COLO668 (cell line): Measurements from ENCODE around the gene TMEM178A.
"Not testable (repeated sequence)": the region's sequence is repeated elsewhere in the genome, so short reads cannot be mapped to it uniquely, and the experiment has no call there.

Experiments
- DNase-seq: peaks from one replicate; lab custom pipeline; 2025; ENCODE audit not compliant: unreplicated experiment; lab: John Stamatoyannopoulos, UW

TMEM178A gene

DNA sequence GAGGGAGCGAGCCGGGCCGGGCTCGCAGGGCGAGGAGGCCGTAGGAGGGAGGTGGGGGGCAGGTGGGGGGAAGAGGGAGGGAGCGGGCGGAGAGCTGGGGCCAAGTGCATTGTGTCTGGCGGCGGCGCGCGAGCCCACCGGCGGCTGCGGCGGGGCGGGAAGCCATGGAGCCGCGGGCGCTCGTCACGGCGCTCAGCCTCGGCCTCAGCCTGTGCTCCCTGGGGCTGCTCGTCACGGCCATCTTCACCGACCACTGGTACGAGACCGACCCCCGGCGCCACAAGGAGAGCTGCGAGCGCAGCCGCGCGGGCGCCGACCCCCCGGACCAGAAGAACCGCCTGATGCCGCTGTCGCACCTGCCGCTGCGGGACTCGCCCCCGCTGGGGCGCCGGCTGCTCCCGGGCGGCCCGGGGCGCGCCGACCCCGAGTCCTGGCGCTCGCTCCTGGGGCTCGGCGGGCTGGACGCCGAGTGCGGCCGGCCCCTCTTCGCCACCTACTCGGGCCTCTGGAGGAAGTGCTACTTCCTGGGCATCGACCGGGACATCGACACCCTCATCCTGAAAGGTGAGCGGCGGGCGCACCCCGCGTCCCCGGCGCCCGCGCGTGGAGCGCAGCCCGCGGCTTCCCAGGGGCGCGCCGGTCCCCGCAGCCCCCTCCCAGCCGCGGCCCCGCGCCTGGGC lies at the start of gene TMEM178A:
Gene TMEM178A, plus strand, starts transcription at position 107 of the 680 bp plus-strand sequence. Its CDS starts 58 bp downstream, at position 165.
- peak; percentile 48 for DNase-seq

DNA sequence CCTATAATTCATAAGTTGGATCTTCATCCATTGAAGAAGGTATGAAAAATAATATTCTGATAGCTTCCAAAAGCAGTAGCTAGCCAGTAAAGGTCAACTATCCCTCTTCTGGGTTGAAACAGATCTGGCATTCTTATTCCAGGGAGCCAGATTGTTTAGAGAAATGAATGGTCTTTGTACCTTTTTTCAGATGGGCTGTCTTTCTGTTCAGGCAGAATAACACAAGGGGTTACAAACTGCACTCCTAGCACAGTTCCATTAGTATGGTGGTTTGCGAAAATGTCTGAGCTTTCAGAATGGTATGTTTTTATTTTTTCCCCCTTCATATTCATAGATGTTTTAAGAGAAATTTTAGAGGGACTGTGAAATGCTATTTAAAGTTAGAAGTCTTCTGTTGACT lies 47.5 kb upstream of the TMEM178A start:
- DNase-seq = no peak

DNA sequence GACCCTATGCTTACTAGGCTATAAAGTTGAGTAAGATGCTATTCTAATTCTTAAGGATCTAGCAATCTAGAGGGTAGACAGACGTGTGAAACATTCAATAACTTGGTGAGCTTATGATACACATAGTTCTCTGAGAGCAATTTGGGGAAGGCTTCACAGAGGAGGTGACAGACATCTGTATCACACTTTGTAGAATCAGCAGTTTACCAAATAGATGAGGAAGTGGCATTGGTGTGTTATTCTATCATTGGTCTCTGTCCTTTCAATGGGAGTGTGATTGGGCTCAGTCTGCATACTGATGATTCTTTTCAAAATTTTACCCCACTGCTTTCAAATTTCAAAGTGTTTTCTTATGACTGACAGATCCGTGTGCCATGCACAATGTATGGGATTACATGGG lies 47.0 kb upstream of the TMEM178A start:
- DNase-seq = no peak

DNA sequence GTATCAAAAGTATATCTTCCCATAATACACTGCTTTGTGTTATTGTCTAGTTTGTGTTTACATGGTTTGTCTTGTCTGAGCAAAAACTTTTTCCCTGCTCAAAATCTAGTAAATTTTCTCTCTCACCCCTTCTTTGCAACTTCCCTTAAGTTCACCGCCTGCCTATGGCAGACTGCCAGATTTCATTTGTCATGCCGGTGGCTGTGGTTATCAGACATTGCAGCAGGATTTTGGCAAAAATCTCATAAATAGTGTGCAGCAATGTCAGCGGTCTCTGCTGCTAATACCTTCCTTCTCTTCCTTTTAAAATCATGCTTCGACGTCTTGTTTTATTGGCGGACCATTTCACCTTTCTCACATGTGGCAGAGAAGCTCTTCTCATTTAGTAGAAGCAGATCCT lies 45.6 kb upstream of the TMEM178A start:
- no peak for DNase-seq

DNA sequence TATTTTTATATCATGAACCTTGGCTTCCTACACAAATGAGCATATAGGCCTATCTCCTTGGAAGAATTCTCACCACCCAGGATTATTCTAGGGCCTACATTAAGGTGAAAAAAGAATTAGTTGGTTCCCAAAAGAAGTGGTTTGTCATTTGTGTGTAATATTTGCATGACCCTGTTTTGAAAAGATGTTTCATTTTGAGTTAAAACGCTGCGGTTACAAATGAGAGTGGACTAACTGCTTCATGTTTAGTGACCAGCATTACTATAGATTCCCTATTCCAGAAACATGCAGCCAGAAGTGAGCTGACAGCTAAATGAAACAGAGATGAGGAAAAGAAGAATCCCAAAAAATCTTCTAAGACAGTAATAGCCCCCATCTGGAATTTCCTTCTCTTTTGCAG lies 44.1 kb upstream of the TMEM178A start:
- no peak for DNase-seq

DNA sequence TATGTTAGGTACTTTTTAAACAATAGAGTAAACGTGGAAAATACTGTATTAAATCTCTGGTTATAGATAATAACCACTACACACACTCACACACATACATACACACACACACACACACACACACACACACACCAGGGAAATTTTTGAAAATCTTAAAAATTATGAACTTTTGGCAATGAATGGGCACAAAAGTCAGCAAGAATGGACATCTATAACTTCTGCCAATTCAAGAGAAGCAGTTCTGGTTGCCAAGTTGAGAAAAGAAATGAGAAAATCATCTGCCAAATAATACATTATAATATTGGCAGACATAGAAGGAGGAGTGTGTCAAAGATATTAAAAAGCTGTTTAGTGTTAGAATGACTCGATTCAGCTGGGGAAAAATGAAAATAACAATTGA lies 42.9 kb upstream of the TMEM178A start:
- DNase-seq = no peak

DNA sequence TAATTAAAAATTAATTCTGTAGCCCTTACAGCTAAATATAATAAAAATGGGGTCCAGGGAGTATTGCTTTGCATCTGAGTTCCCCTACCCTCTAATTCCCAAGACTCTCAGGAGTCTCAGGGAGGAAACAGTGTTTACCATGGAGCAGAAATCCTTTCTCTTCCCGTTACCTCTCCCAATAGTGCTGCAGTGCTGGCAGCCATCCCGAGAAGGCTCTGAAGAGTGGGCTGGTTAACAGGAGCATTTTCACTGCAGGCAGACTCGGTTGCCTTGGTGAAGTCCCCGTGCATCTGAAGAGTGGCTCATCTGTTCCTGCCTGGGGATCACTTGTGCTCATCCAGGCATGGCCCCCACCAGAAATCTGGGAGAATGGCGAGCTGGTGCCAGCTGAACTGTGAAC lies 41.8 kb upstream of the TMEM178A start:
- no peak for DNase-seq

DNA sequence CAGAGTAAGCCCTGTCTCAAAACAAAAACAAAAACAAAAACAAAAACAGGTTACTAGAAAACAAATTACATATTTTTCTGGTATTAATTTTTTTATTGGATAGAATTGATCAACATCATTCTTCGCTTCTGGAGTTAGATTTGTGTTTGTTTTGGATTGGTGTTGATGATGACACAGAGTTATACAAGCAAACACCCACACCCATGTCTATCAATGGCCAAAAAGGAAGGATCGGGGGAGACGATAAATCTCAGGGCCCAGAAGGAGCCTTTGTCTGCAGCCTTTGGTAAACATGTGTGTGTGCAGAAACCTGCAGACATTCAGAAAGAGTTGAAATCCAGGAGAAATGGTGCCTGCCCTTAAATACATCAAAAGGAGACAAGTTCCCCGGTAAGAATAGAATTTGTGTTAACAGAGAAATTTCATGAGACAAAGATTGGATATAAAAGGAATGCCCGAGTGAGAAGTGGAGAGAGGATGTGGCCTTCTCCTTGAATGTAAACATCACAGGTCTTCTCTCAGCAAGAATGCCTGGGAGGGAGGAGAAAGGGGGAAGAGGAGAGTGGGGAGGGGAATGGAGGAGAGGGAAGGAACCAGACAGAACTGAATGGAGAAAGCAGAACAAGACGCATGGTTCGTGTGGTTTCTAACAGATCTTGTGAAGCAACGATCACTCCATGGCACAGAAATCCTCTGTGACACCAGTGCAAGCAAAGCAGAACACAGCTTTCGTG lies 40.4 kb upstream of the TMEM178A start:
- DNase-seq = no peak

DNA sequence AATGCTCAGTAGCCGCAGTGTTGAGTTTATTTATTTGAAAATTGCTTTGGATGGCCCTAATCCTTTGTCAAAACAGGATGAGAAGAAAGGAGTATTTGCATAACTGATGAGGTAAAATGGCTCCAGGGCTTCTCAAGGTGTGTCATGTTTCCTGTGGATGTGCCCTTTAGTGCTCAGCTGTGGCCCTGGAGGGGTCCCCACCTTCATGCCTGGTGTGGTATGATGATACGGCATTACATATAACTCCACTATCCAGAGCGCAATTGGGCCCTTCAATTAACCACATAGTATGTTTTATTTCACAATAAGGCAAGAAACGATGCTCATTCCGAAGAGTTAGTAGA lies 39.8 kb upstream of the TMEM178A start:
- no peak for DNase-seq

DNA sequence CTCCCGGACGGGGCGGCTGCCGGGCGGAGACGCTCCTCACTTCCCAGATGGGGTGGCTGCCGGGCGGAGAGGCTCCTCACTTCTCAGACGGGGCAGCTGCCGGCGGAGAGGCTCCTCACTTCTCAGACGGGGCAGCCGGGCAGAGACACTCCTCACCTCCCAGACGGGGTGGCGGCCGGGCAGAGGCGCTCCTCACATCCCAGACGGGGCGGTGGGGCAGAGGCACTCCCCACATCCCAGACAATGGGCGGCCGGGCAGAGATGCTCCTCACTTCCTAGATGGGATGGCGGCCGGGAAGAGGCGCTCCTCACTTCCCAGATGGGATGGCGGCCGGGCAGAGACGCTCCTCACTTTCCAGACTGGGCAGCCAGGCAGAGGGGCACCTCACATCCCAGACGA lies 37.4 kb upstream of the TMEM178A start:
- not testable (repeated sequence) for DNase-seq

DNA sequence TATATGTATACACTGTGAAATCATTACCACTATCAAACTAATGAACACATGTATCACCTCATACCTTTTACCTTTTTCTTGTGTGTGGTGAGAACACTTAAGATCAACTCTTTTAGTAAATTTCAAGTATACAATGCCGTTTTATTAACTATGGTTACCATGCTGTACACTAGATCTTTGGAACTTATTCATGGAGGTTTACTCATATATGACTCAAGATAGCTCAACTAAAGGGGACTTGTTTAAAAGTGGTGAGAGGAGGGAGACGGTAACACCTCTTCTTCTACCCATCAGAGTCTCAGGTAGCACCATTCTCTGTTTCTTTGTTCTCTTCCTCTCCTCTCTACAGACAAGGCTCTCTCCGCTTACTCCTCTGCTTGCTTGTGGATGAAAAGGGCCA lies 36.1 kb upstream of the TMEM178A start:
- DNase-seq = no peak

DNA sequence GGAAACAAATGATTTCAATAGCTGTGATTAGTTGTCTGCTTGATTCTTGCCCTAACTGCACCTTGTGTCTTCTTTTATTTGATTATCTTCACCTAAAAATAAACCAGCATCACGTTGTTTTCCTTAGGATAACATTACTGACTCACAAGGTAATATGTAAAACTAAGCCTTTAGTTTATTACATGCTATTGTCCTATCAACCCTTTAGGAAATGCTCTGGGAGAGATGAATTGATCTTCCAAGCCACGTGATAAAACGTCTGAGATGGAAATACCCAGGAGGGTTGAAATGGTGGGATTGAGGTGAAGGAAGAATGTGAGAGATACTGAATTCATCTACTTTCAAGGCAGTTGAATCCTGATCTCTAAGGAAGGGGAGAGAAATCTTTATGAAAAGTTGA lies 34.5 kb upstream of the TMEM178A start:
- no peak for DNase-seq

DNA sequence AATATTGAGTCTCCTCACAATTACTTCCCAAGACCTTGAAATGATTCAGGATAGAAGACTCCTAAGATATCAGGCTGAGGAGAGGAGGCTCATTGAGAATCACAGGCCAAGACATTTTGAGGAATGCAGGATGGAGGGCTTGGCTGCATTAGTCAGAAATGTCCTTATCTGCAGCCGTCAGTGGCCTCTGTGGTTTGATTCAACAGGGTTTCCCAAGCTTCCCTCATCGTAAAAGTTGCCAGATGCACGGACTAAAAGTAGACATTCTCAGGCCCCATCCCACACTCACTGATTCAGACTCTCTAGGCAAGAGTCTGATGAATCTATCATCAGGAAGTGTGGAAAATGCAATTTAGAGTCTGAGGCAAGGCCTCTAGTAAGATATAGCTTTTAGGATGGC lies 34.0 kb upstream of the TMEM178A start:
- no peak for DNase-seq

DNA sequence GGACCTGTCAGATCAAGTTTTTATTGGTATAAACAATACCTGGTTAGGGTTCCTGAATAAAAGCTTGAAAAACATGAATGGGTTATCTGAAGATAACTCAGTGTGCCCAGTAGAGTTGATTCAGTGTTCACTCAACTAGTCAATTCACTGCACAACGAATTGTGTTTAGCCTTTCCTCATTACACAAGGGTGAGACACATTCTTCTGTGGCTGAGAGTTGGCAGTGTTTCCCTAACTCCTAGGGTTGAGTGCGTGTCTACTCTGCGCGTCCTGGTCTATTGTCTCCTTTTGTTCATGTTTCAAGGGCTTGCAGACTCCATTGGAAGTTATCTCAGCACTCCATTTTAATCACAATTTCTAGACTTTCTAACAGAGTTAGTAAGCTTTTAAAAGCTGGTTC lies 32.8 kb upstream of the TMEM178A start:
- no peak for DNase-seq

DNA sequence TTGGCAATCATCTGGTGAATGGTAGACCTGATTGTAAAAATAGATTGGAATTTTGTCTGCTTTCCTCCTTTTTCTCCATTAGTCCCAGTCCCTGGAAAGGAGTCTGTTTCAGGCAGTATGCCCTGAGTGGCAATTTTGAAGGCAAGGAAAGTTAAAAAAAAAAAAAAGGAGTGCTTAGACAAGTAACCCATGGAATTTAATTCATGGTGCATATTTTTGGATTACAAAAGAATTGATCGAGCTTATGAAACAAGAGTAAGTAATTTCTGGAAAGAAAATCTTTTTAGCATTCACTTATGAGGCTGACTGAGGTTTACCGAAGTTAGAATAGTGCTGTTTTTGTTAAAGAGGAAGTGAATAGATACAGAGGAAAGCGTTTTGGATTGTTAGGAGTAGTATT lies 29.4 kb upstream of the TMEM178A start:
- DNase-seq = no peak

DNA sequence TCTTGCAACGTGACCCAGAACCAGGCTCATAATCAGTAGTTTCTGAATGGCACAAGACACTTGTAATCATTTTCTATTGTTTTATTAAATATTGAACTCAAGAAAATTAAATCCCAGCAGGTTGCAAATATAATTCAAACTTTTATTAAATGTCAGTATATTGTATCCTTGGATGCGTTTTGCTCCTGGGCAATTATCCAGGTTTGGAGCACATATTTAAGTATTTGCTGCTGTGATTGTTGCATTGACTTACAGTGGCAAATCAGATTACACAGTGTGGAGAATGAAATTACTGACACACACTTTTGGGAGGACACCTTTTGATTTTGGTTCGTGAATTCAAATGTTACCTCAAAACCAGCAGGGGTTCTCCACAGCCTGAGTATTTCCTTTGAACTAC lies 27.1 kb upstream of the TMEM178A start:
- DNase-seq = no peak

DNA sequence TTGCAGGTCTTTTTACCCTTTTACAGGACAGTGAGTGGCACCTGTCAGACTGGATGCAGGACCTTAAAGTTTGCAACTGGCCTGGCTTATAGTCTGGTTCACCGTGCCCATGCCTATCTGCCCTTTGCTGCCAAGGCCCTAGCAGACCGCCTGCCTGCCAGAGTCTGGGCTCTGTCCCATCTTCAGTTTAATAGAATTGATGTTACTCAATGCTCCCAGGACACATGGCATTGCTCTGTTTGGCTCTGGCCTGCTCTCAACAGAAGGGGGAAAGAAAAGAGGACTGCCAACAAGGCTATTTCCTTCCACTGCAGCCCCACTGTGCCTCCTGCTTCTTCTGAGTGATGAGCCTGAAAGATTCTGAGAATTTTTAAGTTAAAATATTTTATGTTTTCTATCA lies 25.6 kb upstream of the TMEM178A start:
- no peak for DNase-seq

DNA sequence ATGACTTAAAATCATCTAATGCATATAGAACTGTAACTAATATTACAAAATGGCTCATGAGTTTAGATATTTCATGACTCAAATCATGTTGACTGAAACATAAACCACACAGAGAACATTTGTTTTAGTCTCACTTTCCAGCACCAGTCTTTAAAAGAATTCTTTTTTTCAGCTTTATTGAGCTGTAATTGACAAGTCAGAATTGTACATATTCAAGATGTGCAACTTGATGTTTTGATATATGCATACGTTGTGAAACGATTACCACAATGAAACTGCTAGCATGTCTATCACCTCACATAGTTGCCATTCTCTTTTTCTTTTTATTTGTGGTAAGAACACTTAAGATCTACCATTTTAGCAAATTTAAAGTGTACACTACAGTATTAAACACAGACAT lies 25.0 kb upstream of the TMEM178A start:
- DNase-seq = no peak

DNA sequence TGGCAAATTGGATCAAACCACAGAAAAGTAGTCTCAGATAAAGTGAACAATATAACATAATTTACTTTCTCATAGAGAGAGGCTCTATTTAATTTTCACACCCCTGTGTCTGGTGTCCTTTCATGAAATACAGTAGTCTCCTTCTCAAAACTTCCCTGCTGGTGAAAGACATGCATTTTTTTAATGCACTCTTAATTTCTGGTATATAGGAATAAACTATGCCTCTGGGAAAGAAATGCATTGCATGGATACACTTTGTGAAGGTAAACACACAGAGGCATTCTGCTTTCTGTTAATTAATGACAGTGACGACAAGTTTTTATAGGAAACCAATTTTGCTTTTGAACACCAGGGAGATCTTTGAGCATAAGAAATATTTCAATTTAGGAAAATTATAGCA lies 24.1 kb upstream of the TMEM178A start:
- DNase-seq = no peak

DNA sequence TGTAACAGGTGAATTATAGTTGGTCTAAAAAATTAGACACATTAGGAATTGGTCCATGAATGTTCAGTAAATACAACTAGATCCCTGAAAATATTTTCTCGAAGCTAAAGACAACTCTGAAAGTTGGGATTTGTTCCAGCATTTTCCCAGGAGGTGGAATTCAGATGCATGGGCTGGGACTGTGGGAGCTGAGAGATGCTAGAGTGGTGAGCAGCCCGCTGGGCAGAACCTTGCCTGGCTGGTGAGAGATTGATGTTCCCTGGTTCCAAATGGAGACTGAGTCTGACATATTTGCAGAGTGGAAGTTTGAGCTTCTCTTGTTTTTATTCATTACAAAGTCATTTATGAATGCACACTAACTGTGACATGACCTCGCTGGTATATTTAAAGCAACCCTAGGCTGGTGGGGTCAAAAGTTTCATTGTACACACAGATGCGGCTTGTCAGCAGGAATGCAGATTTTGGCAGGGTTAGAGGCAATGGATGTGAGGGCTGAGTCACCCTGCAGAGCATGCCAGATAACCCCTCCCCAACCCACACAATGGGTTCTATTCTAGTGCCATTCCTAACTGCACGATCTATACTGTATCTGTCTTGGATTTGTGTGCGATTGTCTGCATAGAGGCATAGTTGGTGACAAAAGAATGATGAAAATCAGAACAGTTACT lies 23.5 kb upstream of the TMEM178A start:
- DNase-seq = no peak

DNA sequence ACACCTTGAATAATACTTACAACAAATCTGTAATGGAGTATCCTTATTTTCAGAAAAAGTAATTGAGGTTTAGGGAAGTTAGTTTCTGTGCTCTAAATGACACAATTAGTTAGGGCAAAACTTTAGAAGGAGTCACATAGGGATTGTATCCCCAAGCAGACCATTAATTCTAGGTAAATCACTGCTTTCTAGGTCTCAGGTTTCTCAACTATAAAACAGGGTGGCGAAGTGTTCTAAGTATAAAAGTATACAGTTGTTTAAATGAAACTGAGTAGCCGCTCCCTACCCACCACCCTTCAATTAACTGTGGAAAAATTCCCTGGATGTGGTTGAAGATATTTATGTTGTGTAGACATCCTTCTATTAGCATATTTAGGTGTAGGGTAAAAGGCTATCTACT lies 19.9 kb upstream of the TMEM178A start:
- DNase-seq = no peak

DNA sequence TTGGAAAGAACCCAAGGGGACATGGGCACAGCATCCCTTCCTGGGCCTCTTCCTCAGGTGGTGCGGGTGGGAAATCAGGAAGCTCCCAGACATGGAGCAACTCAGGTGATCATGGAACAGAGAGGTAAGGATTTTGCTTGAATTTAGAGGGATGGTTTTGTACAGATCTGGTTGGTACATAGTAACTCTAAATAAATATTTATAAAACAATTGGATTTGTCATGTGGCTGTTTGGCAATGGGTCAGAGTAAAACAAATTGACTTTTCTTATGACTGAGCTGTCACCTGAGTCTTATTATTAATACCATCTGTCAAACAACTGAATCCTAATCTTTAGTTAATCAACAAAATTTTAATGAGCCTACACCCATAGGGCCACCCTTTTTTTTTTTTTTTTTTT lies 19.4 kb upstream of the TMEM178A start:
- no peak for DNase-seq
